Femur (tissue), 1 donor: ENCODE results near the gene RMND5B.

Experiments used
- DNase-seq: peaks from one replicate; pipeline ENCODE4 v3.0.0-alpha.2; 2017

Gene RMND5B

DNA sequence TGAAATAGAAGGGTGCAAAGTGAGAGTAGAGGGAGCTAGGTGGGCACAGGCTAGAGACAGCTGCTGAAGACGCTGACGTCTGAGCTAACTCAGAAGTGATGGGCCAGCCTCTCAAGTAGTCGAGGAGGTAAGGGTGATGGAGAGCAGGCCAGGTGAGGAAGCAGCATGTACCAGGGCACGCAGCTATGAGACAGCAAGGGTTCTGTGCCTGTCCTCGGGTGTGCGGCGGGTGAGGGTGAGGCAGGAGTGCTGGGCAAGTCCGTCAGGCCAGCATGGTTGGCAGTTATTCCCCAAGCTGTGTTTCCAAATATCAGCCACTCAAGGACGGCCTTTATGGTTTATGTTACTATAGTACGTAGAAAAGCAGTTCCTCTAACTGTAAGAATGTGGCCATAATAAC is 6.2 kb downstream of the RMND5B start:
- no peak for DNase-seq

DNA sequence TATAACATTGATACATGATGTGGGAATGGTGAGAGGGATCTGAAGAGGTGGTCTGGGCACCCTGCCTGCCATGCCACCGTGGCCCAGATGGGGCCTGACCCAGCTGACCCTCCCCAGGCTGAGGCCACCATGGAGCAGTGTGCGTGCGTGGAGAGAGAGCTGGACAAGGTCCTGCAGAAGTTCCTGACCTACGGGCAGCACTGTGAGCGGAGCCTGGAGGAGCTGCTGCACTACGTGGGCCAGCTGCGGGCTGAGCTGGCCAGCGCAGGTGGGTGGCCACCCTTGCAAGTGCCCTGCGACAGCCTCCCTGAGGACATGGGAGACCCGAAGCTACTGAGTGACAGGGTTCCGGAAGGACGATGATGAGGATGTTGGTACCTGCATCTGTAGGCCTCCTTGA is 7.2 kb downstream of the RMND5B start:
- no peak for DNase-seq

DNA sequence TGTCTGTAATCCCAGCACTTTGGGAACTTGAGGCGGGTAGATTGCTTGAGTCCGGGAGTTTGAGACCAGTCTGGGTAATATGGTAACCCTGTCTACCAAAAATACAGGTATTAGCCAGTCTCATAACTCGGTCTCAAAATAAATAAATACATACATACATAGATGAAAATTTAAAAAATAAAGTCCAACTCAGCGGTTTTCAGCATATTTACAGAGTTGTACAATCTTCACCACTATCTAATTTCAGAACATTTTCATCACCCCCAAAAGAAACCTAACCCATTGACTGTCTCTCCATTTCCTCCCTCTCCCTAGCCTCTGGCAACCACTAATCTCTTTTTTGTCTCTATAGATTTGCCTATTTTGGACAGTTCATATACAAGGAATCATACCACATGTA is 10.7 kb downstream of the RMND5B start:
- no peak for DNase-seq

DNA sequence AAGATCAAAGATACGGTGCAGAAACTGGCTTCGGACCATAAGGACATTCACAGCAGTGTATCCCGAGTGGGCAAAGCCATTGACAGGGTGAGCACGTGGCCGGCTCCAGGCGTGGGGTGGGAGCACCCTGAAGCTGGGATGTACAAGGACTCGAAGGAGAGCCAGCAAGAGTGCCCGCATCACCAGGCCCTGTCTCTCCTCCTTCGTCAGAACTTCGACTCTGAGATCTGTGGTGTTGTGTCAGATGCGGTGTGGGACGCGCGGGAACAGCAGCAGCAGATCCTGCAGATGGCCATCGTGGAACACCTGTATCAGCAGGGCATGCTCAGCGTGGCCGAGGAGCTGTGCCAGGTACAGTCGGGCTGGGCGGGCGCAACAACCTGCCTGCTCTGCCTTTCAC is 11.8 kb downstream of the RMND5B start:
- DNase-seq, result no peak

DNA sequence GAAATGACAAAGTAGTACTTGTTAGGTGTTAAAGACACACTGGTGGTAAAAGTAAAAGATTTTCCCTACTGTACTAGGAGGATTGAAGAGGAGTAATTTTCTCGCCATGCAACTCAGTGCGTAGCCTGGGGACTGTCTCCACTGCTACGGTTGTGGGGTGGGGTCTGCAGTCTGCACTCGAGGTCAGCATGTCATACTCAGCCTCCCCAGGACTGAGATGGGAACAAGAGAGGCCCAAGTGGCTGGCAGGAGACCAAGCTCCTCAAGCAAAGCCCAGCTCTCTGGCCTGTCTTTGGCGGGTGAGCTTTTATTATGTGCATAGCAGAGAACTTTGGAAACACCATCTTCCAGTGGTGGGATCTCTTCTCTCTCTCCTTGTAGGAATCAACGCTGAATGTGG is 12.4 kb downstream of the RMND5B start:
- no peak for DNase-seq

DNA sequence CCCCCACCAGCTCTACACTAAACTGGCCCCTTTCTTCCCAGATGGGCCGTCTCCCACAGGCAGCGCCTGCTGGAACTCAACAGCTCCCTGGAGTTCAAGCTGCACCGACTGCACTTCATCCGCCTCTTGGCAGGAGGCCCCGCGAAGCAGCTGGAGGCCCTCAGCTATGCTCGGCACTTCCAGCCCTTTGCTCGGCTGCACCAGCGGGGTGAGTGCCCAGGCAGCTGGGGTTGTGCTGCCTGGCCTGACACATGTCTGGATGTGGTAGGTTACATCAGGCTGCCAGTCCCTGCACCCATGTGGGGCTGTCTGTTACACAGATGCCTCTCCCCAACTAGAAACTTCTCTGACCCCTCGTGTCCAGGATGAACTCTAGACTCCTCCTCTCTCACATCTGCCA is 13.1 kb downstream of the RMND5B start:
- DNase-seq, result peak; percentile 89

DNA sequence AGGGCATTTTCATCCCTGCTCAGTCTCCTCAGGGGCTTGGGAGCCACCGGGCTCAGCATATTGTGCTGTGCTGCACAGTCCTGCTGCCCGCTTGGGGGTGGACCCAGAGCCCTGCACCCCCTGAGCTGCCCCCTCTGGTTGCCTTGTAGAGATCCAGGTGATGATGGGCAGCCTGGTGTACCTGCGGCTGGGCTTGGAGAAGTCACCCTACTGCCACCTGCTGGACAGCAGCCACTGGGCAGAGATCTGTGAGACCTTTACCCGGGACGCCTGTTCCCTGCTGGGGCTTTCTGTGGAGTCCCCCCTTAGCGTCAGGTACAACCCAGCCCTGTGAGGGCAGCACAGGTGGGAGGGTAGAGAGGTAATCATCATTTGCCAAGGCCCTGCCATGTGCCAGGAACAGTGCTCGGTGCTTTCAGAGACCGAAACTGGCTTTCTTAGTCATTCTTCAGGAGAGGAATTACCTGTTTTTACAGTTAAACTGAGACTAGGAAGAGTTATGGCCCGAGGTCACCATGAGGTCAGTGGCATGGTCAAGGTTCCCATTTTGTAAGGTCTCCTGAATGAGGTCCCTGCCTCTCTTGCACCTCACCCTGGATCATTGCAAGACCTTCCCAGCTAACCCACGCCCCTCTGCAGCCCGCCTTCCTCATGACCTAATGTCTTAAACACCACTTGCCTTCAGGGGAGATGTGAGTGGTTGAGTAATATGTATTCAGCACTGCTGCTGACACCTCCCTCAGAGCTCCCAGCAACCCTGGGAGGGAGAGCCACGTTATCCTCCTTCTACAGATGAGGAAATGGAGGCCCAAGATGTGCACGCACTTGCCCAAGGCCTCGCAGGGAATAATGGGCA is 15.4 kb downstream of the RMND5B start:
- peak; percentile 60 for DNase-seq

DNA sequence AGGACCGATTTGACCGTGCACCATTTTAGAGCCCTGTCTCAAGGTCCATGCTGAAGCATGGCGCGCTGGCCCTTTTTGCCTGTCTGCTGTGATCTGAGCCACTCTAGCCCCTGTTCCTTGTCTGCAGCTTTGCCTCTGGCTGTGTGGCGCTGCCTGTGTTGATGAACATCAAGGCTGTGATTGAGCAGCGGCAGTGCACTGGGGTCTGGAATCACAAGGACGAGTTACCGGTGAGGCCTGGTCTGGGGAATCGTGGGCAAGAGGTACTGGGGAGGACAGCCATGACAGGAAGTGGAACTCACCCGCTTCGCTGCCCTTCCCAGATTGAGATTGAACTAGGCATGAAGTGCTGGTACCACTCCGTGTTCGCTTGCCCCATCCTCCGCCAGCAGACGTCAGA is 16.6 kb downstream of the RMND5B start:
- DNase-seq, result no peak

DNA sequence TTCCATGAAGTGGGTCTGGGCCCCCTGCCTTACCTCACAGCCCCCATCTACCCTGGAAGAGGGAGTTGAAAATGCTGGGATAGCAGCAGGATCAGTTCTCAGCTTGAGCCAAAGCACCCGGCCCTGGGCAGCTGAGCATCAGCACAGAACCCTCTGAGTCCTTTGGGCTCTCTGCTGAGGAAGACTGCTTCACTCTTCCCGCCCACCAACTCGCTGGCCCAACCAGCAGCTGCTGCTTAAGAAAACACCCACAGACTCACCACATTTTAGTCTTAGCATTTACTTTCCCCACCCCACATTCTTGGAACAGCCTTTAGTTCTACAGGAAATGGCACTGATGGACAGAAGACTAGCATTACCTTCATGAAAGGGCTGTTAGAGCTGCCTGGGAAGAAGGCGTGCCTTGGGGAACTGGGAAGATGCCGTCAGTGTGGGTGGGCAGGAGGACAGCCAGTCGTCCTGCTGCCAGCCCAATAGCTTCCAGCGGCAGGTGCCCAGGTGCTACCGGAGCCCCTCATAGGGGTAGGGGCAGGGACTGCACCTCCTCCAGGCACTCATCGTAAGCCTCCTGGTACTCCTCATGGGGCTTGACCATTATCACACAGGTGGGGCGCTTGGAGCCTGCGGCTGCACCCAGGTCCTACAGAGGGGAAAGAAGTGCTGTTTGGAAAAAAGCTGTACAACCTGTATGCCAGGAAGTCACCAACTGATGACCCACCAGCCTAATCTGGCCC is 18.6 kb downstream of the RMND5B start:
- DNase-seq, result no peak

DNA sequence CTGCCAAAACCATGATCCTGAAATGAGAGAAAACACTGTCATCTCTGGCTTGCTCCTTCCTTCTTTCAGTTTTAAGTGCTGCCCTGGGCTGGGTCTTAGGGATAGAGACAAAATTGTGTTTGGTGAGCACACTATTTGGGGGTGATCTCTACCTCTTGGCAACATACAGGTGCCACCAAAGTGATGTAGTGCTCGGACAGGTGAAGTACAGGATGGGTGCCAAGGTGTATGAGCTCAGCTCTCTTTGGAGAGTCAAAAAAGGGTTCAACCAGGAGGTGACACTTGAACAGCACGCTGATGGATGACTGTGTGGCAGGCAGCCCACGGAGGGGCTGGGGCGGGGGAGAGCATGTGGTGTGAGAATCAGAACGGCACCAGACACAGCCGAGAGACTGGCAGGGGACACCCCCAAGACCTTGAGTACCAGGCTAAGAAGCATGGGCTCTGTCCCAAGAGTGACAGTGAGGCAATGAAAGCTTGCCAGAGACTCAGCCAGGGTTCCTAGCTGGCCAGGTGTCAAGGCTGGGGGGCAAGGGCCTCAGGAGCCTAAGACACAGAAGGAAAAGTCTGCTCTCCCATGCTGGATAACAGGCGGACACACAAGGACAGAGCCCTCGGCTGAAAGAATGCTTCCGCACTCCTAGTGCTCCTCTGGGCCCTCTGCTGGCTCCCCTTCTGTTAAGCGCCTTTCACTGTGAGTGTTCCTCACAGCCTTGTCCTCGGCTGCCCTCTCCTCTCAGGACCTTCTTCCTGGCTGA is 20.3 kb downstream of the RMND5B start:
- no peak for DNase-seq

DNA sequence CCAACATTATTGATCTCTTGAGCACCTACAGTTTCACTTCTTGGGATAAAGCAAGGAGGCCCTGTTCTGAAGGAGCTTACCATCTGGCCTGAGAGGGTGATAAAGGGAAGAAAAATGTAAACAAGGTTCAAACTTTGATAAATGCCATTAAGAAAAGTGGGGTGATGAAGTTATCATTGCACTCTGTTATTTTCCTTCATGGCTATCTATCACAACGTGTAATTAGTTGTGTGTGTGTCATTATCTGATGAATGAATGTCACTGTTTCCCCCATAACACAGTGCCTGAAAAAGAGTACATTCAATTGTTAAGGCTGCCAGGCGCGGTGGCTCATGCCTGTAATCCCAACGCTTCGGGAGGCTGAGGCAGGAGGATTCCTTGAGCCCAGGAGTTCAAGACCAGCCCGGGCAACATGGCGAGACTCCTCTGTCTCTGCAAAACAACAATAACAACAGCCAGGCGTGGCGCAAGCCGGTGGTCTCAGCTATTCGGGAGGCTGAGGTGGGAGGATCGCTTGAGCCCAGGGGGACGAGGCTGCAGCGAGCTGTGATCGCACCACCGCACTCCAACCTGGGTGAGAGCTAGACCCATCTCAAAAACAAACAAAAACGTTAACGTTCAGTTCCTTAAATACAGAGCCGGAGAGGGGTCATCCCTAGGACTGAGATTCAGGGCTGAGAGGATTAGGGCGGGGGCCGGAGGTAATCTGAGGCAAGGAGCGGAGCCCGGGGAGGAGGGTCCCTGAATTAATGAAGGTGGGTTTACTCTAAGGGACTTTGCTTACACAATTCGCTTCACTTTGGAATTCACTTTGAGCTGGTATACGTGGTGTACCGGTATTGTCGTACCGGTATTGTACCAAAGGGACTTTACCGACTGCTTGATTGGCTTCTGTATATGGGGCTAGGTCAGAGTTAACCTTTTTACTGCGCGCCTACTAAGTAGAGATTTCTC is 22.0 kb downstream of the RMND5B start:
- no peak for DNase-seq

DNA sequence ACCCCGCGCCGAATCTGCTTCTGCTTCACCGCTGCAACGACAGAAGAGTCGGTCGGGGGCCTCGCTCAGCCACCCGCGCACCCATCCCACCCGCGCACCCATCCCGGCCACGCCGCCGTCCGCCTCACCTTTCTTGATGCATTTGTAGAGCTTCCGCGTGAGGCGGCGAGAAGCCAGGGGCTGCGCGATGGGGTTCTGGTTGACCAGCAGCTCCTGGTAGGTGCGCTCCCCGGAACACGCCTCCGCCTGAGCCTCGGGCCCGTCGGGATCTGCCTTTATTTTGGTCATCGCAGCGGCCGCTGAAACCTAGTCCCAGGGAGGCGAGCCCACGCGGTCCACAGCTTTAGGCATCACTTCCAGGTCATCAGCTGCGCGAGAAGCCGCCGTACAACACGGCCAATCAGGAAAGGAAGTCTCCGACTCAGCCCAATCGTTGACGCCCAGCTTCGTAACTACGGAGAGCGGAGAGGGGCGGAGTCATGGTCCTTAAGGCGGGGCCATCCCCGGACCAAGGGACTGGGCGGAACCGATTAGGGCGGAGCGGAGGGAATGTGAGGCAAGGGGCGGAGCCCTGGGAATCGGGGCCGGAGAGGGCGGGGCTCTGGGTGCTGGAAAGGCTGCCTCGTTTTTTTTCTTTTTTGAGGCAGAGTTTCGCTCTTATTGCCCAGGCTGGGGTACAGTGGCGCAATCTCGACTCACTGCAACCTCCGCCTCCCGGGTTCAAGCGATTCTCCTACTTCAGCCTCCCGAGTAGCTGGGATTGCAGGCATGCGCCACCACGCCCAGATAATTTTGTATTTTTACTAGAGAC is 22.9 kb downstream of the RMND5B start, which contains the start of gene NHP2:
Gene NHP2 (minus strand): TSS at position 356 of the 811 bp plus-strand sequence. CDS start 68 bp downstream, at position 288.
- peak; percentile 99 for DNase-seq

DNA sequence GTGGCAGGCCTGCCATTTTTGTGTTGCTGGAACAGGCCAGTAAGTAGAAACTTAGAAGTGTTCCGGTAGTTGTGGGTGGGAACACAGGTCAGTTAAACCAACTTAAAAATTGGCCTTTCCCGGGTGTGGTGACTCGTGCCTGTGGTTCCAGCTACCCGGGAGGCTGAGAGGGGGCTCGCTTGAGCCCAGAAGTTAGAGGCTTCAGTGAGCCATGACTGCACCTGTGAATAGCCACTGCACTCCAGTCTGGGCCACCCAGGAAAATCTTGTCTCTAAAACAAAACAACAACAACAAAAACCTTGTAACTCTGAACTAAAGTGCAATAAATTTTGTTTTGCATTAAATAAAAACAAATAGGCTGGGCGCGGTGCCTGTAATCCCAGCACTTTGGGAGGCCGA is 24.3 kb downstream of the RMND5B start:
- DNase-seq, result no peak

DNA sequence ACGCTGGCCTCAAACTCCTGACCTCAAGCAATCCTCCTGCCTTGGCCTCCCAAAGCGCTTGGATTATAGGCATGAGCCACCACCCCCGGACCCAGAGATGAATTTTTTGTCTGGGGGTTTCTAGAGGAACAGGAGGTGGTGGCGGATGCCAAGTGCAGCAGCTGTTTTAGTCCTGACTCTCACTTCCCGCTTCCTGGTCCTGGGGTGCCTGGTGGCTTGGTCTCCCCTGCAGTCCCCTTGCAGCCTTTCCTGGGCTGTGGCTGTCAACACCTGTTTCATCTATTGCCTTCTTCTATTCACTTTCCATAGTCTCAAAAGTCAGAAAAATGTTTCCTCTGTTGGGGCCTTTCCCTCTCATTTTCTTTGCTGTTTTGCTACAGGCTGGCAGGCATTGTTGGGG is 29.4 kb downstream of the RMND5B start:
- DNase-seq, result no peak

DNA sequence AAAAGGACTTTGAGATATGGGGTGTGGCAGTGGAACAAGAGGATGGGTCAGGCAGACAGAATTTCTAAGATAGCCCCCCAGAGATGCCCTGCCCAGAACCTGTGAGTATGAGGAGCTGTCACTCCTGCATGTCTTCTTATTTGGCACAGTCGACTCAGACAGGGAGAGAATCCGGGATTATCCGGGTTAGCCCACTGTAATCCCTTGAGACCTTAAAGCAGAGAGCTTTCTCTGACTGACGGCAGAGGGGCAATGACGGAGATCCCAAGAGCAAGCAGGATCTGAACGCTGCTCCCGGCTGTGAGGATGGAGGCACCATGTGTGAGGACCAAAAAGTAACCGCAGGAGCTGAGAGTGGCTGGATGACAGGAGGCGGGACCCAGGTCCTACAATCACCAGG is 31.7 kb downstream of the RMND5B start:
- DNase-seq, result no peak

DNA sequence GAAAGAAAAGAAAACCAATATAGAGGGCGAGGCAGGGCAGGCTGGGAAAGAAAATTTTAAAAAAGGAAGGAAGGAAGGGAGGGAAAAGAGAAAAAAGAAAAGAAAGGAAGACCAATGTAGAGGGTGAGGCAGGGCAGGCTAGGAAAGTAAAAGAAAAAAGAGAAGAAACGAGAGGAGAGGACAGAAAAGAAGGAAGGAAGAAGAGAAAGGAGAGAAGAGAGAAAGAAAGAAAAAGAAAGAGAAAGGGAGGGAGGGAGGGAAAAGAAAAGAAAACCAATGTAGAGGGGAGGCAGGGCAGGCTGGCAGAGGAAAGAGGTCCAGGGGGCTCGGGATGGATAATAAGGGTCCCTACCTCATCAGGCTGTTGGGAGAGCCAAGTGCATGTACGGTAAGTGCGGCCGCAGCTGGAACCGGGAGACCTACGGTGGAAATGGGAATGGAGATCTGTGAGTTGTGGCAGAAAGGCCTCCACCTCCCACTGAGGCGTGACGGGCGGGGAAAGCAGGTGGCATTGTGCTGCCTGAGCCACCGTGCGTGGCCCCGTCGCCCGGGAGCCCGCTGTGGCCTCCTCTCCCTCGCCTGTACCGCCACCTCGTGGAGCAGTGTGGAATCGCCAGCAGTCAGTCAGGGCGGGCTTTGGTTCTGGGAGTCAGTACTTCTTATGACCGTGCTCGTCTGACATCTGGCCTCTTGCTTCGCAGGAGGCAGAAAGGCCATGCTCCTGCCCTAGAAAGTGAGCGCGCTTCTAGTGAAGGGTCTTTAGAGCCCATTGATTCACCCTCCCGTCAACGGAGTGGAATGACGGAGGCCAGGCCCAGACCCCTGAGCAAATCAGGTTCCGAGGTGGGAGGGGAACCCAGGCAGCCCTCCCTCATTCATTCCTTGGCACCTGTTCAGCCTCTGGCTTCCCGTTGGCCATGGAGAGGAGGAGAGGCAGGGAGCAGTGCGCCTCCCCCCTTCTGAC is 33.2 kb downstream of the RMND5B start:
- DNase-seq, result peak; percentile 89

DNA sequence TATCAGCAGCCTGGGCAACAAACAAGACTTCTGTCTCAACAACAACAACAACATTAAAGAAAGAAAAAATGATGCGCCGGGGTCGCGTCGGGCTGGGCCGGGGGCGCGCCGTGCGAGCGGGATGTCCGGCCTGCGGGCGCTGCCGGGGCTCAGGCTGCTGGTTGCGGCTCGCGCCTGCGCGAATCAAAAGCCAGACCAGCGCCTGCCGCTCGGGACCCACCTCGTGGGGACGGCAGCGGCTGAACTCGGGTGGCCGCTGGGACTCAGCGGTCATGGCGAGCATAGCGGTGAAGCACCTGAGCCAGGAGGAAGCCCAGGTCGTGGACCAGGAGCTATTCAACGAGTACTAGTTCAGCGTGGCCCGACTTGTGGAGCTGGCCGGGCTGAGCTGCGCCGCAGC is 34.8 kb downstream of the RMND5B start:
- DNase-seq, result no peak

DNA sequence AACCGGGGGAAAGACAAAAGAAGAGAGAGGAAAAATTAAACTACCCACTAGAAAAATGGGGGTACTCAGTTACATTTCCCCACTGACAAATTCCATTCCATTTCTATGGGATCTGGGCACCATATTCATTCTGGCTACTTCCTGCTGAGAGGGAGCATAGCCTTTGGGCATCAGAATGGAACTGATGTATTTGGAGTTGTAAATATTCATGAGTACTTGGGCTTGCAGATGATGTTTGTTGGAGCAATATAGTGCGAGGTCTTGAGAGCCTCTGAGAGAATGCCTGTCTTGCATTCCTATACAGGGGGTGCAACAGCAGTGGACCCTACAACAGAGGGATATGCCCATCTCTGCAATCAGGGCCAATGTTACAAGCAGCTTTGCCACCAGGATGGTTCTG is 39.6 kb downstream of the RMND5B start:
- no peak for DNase-seq

DNA sequence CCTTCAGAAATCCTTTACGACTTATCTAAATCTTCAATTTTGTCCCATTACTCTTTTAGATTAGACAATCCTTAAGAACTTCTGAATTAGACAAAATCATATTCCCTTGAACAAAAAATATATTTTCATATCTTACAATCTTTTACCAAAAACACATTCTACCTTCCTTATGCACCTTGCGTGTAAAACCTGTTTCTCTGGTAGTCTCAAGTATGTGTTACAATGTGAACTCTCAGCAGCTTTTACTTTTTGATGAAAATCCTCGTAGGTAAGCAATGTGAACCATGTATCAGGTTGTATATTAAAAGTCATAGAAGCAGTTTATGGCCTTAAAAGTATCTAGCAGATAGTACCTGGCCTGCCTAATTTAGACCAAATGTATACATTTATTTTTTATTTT is 43.6 kb downstream of the RMND5B start:
- no peak for DNase-seq

DNA sequence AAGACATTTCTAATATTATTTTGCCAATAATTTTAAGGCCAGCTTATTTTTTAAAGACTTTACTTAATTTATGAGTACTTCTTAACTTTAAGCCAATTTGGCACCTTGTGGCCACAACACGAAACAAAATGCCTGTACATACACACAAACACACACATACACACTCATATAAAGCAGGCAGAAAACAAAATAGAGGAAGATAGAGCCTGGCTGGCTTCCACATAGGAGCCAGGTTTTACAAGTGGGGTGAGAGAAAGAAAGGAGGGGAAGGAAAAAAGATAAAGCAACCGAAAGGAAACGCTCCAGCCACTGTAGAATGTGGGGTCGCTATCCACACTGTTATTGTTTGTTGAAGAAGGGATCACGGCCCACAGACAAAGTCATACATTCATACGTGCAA is 46.0 kb downstream of the RMND5B start:
- no peak for DNase-seq
